ENCODE measurements around the gene ZNF480.

DNA sequence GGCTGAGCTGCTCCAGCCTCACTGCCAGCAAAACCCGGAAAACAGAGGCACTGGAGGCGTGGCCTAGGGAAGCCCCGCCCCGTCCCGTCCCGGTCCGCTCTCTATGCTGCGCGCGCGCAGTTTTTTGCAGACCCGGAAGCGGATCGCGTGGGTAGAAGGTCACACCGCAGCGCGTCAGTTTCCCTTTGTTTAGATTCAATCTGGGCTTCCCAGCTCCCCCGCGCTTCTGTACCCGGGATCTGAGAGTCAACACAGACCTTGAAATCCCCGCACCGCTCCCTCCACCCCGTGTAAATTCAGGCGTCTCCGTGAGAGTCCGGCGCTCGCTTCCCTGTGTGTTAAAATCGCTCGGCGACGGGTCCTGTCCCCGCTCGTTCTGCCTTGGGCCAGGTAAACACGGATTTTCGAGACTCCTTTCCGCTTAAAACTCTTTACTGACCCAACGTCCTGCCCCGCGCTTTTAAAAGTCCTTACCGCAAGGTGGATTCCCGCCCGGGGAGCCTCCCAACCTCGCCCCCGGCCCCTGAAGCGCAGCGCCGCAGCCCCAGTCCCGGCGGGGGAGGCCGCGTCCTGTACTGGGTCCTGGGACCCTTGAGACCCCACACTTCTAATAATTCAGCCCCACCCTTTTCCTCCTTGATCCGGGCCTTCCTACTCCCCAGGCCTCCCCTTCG is 39.3 kb downstream of the ZNF480 start, which contains the start of gene ZNF610:
- peak in 1 of 2 experiments; percentile 46; a peak in 1 of 4 replicates for TF ChIP-seq POLR2A (IDR thresholded peaks at IDR 0.05; ENCODE audit: insufficient read depth in 1 of 2, low read depth in 2 of 2, low read length in 2 of 2)
- no peak for TF ChIP-seq EEA1 (CRISPR knock-in tag; IDR thresholded peaks at IDR 0.05; ENCODE audit: borderline replicate concordance)
- TF ChIP-seq JUND (CRISPR knock-in tag; IDR thresholded peaks at IDR 0.05): no peak
- no peak for TF ChIP-seq DPF2 (CRISPR knock-in tag; IDR thresholded peaks at IDR 0.05; ENCODE audit: borderline replicate concordance, low read depth)
- TF ChIP-seq, protein P1, sequence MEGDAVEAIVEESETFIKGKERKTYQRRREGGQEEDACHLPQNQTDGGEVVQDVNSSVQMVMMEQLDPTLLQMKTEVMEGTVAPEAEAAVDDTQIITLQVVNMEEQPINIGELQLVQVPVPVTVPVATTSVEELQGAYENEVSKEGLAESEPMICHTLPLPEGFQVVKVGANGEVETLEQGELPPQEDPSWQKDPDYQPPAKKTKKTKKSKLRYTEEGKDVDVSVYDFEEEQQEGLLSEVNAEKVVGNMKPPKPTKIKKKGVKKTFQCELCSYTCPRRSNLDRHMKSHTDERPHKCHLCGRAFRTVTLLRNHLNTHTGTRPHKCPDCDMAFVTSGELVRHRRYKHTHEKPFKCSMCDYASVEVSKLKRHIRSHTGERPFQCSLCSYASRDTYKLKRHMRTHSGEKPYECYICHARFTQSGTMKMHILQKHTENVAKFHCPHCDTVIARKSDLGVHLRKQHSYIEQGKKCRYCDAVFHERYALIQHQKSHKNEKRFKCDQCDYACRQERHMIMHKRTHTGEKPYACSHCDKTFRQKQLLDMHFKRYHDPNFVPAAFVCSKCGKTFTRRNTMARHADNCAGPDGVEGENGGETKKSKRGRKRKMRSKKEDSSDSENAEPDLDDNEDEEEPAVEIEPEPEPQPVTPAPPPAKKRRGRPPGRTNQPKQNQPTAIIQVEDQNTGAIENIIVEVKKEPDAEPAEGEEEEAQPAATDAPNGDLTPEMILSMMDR (CRISPR knock-in tag; IDR thresholded peaks at IDR 0.05): no peak
- no peak for TF ChIP-seq RAD21 (CRISPR knock-in tag; IDR thresholded peaks at IDR 0.05)
- no peak for TF ChIP-seq HMG20B (CRISPR knock-in tag; conservative IDR thresholded peaks at IDR 0.05)
- no peak for TF ChIP-seq ZNF44 (CRISPR knock-in tag; IDR thresholded peaks at IDR 0.05)
- no peak for TF ChIP-seq MAFK (conservative IDR thresholded peaks at IDR 0.05 in 1 of 2, IDR thresholded peaks at IDR 0.05 in 1 of 2; ENCODE audit: low read length in 2 of 2)
- no peak for TF ChIP-seq EZH2 (conservative IDR thresholded peaks at IDR 0.05; ENCODE audit: low read depth, low read length)
- TF ChIP-seq, protein P2, sequence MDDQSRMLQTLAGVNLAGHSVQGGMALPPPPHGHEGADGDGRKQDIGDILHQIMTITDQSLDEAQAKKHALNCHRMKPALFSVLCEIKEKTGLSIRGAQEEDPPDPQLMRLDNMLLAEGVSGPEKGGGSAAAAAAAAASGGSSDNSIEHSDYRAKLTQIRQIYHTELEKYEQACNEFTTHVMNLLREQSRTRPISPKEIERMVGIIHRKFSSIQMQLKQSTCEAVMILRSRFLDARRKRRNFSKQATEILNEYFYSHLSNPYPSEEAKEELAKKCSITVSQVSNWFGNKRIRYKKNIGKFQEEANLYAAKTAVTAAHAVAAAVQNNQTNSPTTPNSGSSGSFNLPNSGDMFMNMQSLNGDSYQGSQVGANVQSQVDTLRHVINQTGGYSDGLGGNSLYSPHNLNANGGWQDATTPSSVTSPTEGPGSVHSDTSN (CRISPR knock-in tag; IDR thresholded peaks at IDR 0.05; ENCODE audit: borderline replicate concordance): no peak

All from HepG2 (cell line).